H1 (cell line): ENCODE data around the gene MUC5AC. TPM values are rescaled to one million over a fixed set of nuclear protein-coding genes. Genes with fewer than 3 reads are reported as not detected.
A peak's percentile ranks its signal among the peaks of the same experiment; 100 is the strongest.

Experiments
- CTCF ChIA-PET: fragments of 300-600 bp; sonication (Branson Sonifier 250); formaldehyde crosslinking; loops from one replicate; lab custom pipeline; 2021; ENCODE audit not compliant: partially characterized antibody; lab: Charles Lee
- POLR2A ChIA-PET: fragments of 300-600 bp; sonication (Branson Sonifier 250); formaldehyde crosslinking; loops from one replicate; lab custom pipeline; 2021; ENCODE audit warnings: inconsistent platforms; ENCODE audit not compliant: partially characterized antibody; lab: Charles Lee
- DNase-seq, 2 experiments: peaks; one replicate each; pipeline versions ENCODE4 v3.0.0 to v3.0.0-alpha.2; 2010 to 2022; ENCODE audit warnings: low spot score in 2 of 2, low read depth in 1 of 2, mixed read lengths in 1 of 2
- FAIRE-seq: peaks from 2 replicates; lab custom pipeline; 2011; peaks lifted over from hg19 to GRCh38; lab: Jason Lieb, UNC
- H2AFZ ChIP-seq: 2 replicates; pipeline ENCODE4 v1.8.1; 2012; ENCODE audit warnings: low read length, inconsistent platforms
- H2AK5ac ChIP-seq: 2 replicates; pipeline ENCODE4 v1.6.1; 2013; ENCODE audit warnings: low read depth, low read length
- H2BK120ac ChIP-seq: replicated peaks from 2 replicates; pipeline ENCODE3; 2013; ENCODE audit warnings: low read depth, low read length, inconsistent platforms
- H2BK12ac ChIP-seq: 2 replicates; pipeline ENCODE4 v1.6.1; 2013; ENCODE audit warnings: low read depth, low read length
- H2BK15ac ChIP-seq: 2 replicates; pipeline ENCODE4 v1.6.1; 2013; ENCODE audit warnings: low read length
- H2BK20ac ChIP-seq: 2 replicates; pipeline ENCODE4 v1.6.1; 2013; ENCODE audit warnings: low read length
- H2BK5ac ChIP-seq: 2 replicates; pipeline ENCODE4 v1.6.1; 2013; ENCODE audit warnings: low read depth, low read length
- H3K14ac ChIP-seq: 2 replicates; pipeline ENCODE4 v1.6.1; 2013; ENCODE audit warnings: inconsistent platforms; ENCODE audit not compliant: insufficient read length
- H3K18ac ChIP-seq: 2 replicates; pipeline ENCODE4 v1.6.1; 2013; ENCODE audit warnings: low read length; ENCODE audit errors: extremely low read depth
- H3K23ac ChIP-seq: 2 replicates; pipeline ENCODE4 v1.6.1; 2013; ENCODE audit warnings: inconsistent platforms; ENCODE audit not compliant: insufficient read length
- H3K23me2 ChIP-seq: 2 replicates; pipeline ENCODE4 v1.6.1; 2013; ENCODE audit warnings: low read depth, low read length
- H3K27ac ChIP-seq: 2 replicates; pipeline ENCODE4 v1.6.1; 2011; ENCODE audit warnings: low read depth, low read length, inconsistent platforms
- H3K27me3 ChIP-seq, 4 experiments: replicated peaks in 1 of 4; 1 replicate in 1 of 4; 2 replicates in 3 of 4; pipeline versions ENCODE4 v1.6.1 to v1.8.1; 2011 to 2013; ENCODE audit warnings: low read length in 3 of 4, mild to moderate bottlenecking in 3 of 4, inconsistent platforms in 2 of 4, mixed read lengths in 2 of 4, moderate library complexity in 1 of 4; ENCODE audit not compliant: control insufficient read depth in 3 of 4, insufficient read depth in 3 of 4; ENCODE audit errors: extremely low read depth in 1 of 4
- H3K36me3 ChIP-seq, 4 experiments: 2 replicates each; pipeline versions ENCODE4 v1.6.1 to v1.8.1; 2011 to 2013; ENCODE audit warnings: mild to moderate bottlenecking in 4 of 4, low read length in 3 of 4, moderate library complexity in 2 of 4, control low read depth in 1 of 4, inconsistent platforms in 1 of 4; ENCODE audit not compliant: insufficient read depth in 4 of 4, control insufficient read depth in 2 of 4
- H3K4ac ChIP-seq: replicated peaks from 2 replicates; pipeline ENCODE3; 2013; ENCODE audit warnings: low read length, low read depth, mixed read lengths, inconsistent platforms; ENCODE audit not compliant: insufficient read length
- H3K4me1 ChIP-seq, 4 experiments: replicated peaks in 1 of 4; 1 replicate in 1 of 4; 2 replicates in 3 of 4; pipeline versions ENCODE4 v1.6.1 to v1.8.1; 2011 to 2013; ENCODE audit warnings: low read length in 3 of 4, inconsistent platforms in 2 of 4, mixed read lengths in 1 of 4; ENCODE audit not compliant: insufficient read depth in 4 of 4, control insufficient read depth in 3 of 4
- H3K4me2 ChIP-seq, 2 experiments: 2 replicates each; pipeline versions ENCODE4 v1.6.1 to v1.8.1; 2011 to 2013; ENCODE audit warnings: low read depth in 2 of 2, low read length in 2 of 2, control low read depth in 1 of 2, inconsistent platforms in 1 of 2, mild to moderate bottlenecking in 1 of 2; ENCODE audit not compliant: insufficient read depth in 1 of 2
- H3K4me3 ChIP-seq, 4 experiments: fragments of 200-600, 300-600 bp in 1 of 4; sonication (generic), shearing (Covaris generic), sonication (Bioruptor Twin) in 1 of 4; 2 replicates each; pipeline versions ENCODE4 v1.5.1 to v1.8.1; 2011 to 2016; ENCODE audit warnings: low read length in 4 of 4, low read depth in 3 of 4, control low read depth in 2 of 4, inconsistent platforms in 2 of 4, mild to moderate bottlenecking in 2 of 4, mixed read lengths in 1 of 4, moderate library complexity in 1 of 4; ENCODE audit not compliant: insufficient read depth in 2 of 4; ENCODE audit errors: extremely low read depth in 1 of 4
- H3K56ac ChIP-seq: replicated peaks from 2 replicates; pipeline ENCODE3; 2013; ENCODE audit warnings: low read depth, mild to moderate bottlenecking, mixed read lengths, low read length, inconsistent platforms; ENCODE audit not compliant: insufficient read length
- H3K79me1 ChIP-seq: 2 replicates; pipeline ENCODE4 v1.6.1; 2013; ENCODE audit warnings: low read depth, low read length, control low read depth
- H3K79me2 ChIP-seq, 2 experiments: 2 replicates each; pipeline versions ENCODE4 v1.6.1 to v1.8.1; 2012 to 2013; ENCODE audit warnings: low read length in 2 of 2, mild to moderate bottlenecking in 2 of 2, inconsistent platforms in 1 of 2; ENCODE audit not compliant: insufficient read depth in 2 of 2, control insufficient read depth in 1 of 2
- H3K9ac ChIP-seq, 4 experiments: replicated peaks in 1 of 4; 1 replicate in 1 of 4; 2 replicates in 3 of 4; pipeline versions ENCODE4 v1.6.1 to v1.8.1; 2011 to 2013; ENCODE audit warnings: low read depth in 3 of 4, low read length in 3 of 4, control low read depth in 2 of 4, mild to moderate bottlenecking in 2 of 4, moderate library complexity in 2 of 4, inconsistent platforms in 1 of 4; ENCODE audit errors: extremely low read depth in 1 of 4
- H3K9me3 ChIP-seq, 2 experiments: 2 replicates each; pipeline versions ENCODE4 v1.6.1 to v1.8.1; 2012 to 2013; ENCODE audit warnings: mild to moderate bottlenecking in 2 of 2, moderate library complexity in 2 of 2, control low read depth in 1 of 2, inconsistent platforms in 1 of 2, low read depth in 1 of 2, low read length in 1 of 2, mixed read lengths in 1 of 2; ENCODE audit not compliant: insufficient read depth in 2 of 2
- H4K20me1 ChIP-seq, 2 experiments: replicated peaks in 1 of 2; 2 replicates each; pipeline versions ENCODE3 to v1.8.1; 2011 to 2013; ENCODE audit warnings: inconsistent platforms in 2 of 2, low read length in 2 of 2, mild to moderate bottlenecking in 1 of 2; ENCODE audit not compliant: insufficient read depth in 2 of 2, control insufficient read depth in 1 of 2
- H4K5ac ChIP-seq: 2 replicates; pipeline ENCODE4 v1.6.1; 2013; ENCODE audit warnings: low read length, low read depth, mixed read lengths, inconsistent platforms; ENCODE audit not compliant: insufficient read length
- H4K8ac ChIP-seq: 2 replicates; pipeline ENCODE4 v1.8.0; 2013; ENCODE audit warnings: mild to moderate bottlenecking, moderate library complexity, low read length, inconsistent platforms; ENCODE audit not compliant: insufficient read depth; ENCODE audit errors: extremely low read depth
- H4K91ac ChIP-seq: replicated peaks from 2 replicates; pipeline ENCODE3; 2013; ENCODE audit warnings: low read length, mixed read lengths, inconsistent platforms; ENCODE audit not compliant: insufficient read length
- CEBPB ChIP-seq: IDR thresholded peaks from 2 replicates; pipeline ENCODE4 v1.6.1; 2012; ENCODE audit warnings: low read depth, low read length
- EZH2 ChIP-seq: fragments of 200-600 bp; sonication (generic); IDR thresholded peaks from 2 replicates; pipeline ENCODE4 v1.7.1; 2012; ENCODE audit warnings: low read depth, mild to moderate bottlenecking, moderate library complexity, low read length, inconsistent platforms; ENCODE audit not compliant: severe bottlenecking
- POLR2AphosphoS5 ChIP-seq: IDR thresholded peaks from 2 replicates; pipeline ENCODE4 v1.6.1; 2011; ENCODE audit warnings: low read depth, low read length
- RBBP5 ChIP-seq: IDR thresholded peaks from 2 replicates; pipeline ENCODE4 v1.7.1; 2012; ENCODE audit warnings: low read depth, mild to moderate bottlenecking, inconsistent platforms, low read length, moderate library complexity, borderline replicate concordance
- WGBS, 2 experiments: shearing (Covaris generic) in 1 of 2; methylation state at CpG; one replicate each; pipeline versions ENCODE4 v1.1.6 to v1.1.7; 2013 to 2015; ENCODE audit warnings: low lambda C conversion rate in 2 of 2, mixed read lengths in 2 of 2, inconsistent platforms in 1 of 2, low coverage in 1 of 2, missing lambda C conversion rate in 1 of 2; ENCODE audit not compliant: insufficient replicate concordance in 2 of 2, insufficient coverage in 1 of 2, insufficient read length in 1 of 2; ENCODE audit errors: extremely low coverage in 1 of 2, missing lambda C conversion rate in 1 of 2; 5-methylcytosine and 5-hydroxymethylcytosine counted together
- polyA plus RNA-seq, 7 experiments: library from polyadenylated mRNA; depleted of rRNA in 3 of 7; stranded (reverse) in 5 of 7; unstranded in 2 of 7; fragments of >200 nt in 5 of 7; fragments of 200-250 nt in 2 of 7; gene quantifications; 1 replicate in 5 of 7; 2 replicates in 1 of 7; 4 replicates in 1 of 7; pipeline versions ENCODE4 v1.2.1 to v1.2.3, GENCODE V29; 2011 to 2013; ENCODE audit warnings: missing spikeins in 2 of 7, mixed read lengths in 2 of 7
- total RNA-seq: library from RNA; stranded (reverse); fragmentation: NEBNext Ultra II Directional; extraction: Animal tissue kit (Norgen Biotek cat#: 25700); gene quantifications from 2 replicates; pipeline ENCODE4 v1.2.1, GENCODE V29; 2021

MUC5AC gene
- total and polyA plus RNA-seq, 2 of the 8 experiments (the other 6 are each of a cell fraction or from before 2014, with no cell fraction given) = not detected

- Histone ChIP-seq H3K4ac (no peak overlapping the region), H3K9ac (no peak overlapping the region), H4K20me1 (peaks cover 0 to 1% of the 10 kb centered on the region in 2 experiments), H3K9me3 (no peaks in the 10 kb centered on the region; a peak in 1 of 4 replicates), H3K4me1 (peaks cover 0 to 14% (median 5%) of the 10 kb centered on the region in 4 experiments; a peak in 6 of 7 replicates), H3K4me3 (no peak overlapping the region), H2BK12ac (no peak overlapping the region), H3K23ac (no peak overlapping the region), H3K79me1 (no peaks in the 10 kb centered on the region), H2BK20ac (0 out of 2 replicates have a peak overlapping the region, but pooled peaks have one; percentile 72), H3K56ac (no peak overlapping the region), H4K5ac (no peak overlapping the region), H4K8ac (peak overlapping the region; percentile 92), H3K27me3 (no peaks in the 10 kb centered on the region), H2BK120ac (no peak overlapping the region), H3K79me2 (no peaks in the 10 kb centered on the region), H2BK5ac (no peak overlapping the region), H2BK15ac (no peak overlapping the region), H3K14ac (no peak overlapping the region), H3K27ac (no peak overlapping the region), H2AK5ac (no peak overlapping the region), H3K18ac (peak overlapping the region; percentile 71), H4K91ac (peak overlapping the region; percentile 54), H3K4me2 (no peak overlapping the region), H3K36me3 (no peaks in the 10 kb centered on the region), H3K23me2 (no peaks in the 10 kb centered on the region), H2AFZ (no peak overlapping the region)
- no peak for FAIRE-seq
- CTCF ChIA-PET = no interaction called here
- DNase-seq = peak in 1 of 2 experiments; percentile 45
- POLR2A ChIA-PET = no interaction called here
- WGBS, 2 experiments = 79% methylated on average over 15 of the region's 22 CpGs; no CpG with 5 or more reads in 1 of the 2 experiments
- TF ChIP-seq CEBPB (no peak), RBBP5 (no peak), POLR2AphosphoS5 (no peak), EZH2 (no peak)
Observed at GRCh38 chr11:1223346-1224110, 65.8 kb downstream of the MUC5AC start.
